Ramos (cell line): ENCODE measurements around the gene FASTKD2.

Source experiments
- in situ Hi-C: fragments of 300-500 bp; cut with MboI; formaldehyde crosslinking; loops from one replicate; pipeline ENCODE4 v1.14.3; 2022; ENCODE audit warnings: low sequenced_read_pairs; ENCODE audit not compliant: unreplicated experiment

The FASTKD2 gene

GRCh38 chr2:206765242-206766056 lies at the start of gene FASTKD2, which contains the start of gene MDH1B:
Gene FASTKD2 (plus strand): TSS chr2:206765606. CDS start chr2:206766694, 1,088 bp downstream.
Gene MDH1B (minus strand): TSS chr2:206765328. CDS start chr2:206765271, 57 bp downstream.
- in situ Hi-C loops, result no loop called here

GRCh38 chr2:206716623-206717022 lies 48.8 kb upstream of the FASTKD2 start:
- in situ Hi-C loops, result no loop called here

- in situ Hi-C loops, result no loop called here
Observed at GRCh38 chr2:206718296-206718695, 47.1 kb upstream of the FASTKD2 start, which contains the start of gene DYTN. Gene DYTN (minus strand): TSS chr2:206718396. CDS start chr2:206718279, 117 bp downstream.

GRCh38 chr2:206721256-206721920 lies 44.0 kb upstream of the FASTKD2 start:
- in situ Hi-C loops, result no loop called here

- in situ Hi-C loops, result no loop called here
Observed at GRCh38 chr2:206723288-206723687, 42.1 kb upstream of the FASTKD2 start.

DNA sequence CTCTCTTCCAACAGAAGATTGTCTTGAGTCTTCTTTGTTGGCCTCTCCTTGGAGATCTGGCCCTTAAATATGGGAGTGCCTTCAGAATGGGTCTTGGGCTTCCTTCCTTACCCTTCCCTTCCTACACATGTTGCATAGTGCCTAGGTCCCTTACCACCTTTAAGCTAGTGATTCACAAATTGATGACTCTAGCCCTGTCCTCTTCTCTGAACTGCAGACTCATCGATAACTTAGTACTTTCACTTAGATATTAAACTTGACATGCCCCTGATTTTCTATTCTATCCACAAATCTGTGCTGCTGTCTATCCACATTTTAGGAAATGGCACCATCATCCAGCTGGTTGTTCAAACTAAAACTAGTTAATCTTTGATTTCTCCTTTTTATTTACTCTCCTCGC lies 38.1 kb upstream of the FASTKD2 start:
- in situ Hi-C loops, result no loop called here

GRCh38 chr2:206728277-206729199 lies 36.9 kb upstream of the FASTKD2 start:
- in situ Hi-C loops, result no loop called here

- in situ Hi-C loops, result no loop called here
Observed at GRCh38 chr2:206733341-206733740, 32.1 kb upstream of the FASTKD2 start.

- in situ Hi-C loops, result no loop called here
Observed at GRCh38 chr2:206736935-206737334, 28.5 kb upstream of the FASTKD2 start.

- in situ Hi-C loops, result no loop called here
Observed at GRCh38 chr2:206739271-206739670, 26.1 kb upstream of the FASTKD2 start.

GRCh38 chr2:206740800-206741199 lies 24.6 kb upstream of the FASTKD2 start:
- in situ Hi-C loops, result no loop called here

DNA sequence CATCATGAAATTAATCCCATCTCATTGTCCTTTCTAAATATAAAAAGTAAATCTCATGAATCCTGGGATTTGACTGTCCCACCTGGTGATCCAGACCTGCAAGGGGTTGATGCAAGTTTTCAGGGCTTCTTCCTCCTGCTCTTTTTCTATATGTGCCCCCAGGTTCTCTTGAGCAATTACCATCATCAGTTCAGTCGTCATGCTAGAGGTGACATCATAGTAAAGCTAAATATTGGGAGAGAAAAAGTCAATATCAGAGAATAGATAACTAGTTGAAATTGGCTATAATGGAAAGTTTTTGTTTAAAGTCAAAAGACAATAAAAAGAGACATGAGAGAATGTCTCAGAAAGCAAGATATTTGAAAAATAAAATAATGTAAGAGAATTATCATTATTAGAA lies 8.6 kb upstream of the FASTKD2 start:
- in situ Hi-C loops, result no loop called here

DNA sequence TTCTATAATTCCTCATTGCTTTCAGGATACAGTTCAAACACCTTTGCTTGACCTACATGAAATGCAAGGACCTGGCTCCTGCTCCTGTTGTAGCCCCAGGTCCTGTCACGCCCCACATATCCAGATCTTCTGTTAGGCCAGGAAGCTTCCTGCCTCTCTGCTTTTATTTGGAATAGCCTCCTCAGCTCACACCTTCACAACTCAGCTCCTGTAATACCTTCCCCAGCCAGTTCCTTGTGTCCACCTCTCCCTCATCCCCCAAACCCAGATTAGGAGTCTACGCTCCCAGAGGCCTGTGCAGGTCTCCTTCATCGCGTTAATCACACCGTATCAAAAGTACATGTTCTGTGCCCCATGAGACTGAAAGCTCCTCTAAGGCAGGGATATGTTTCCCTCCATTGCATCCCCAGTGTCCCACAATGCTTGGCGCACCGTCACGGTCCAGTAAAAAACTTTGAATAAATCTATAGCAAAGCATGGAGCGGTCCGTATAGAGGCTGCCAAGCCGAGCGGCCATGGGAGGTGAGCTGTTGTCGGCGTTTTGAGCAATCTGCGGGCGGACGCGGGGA lies 649 bp upstream of the FASTKD2 start:
- in situ Hi-C loops, result no loop called here

GRCh38 chr2:206766057-206766930 lies 888 bp downstream of the FASTKD2 start:
- in situ Hi-C loops, result no loop called here

DNA sequence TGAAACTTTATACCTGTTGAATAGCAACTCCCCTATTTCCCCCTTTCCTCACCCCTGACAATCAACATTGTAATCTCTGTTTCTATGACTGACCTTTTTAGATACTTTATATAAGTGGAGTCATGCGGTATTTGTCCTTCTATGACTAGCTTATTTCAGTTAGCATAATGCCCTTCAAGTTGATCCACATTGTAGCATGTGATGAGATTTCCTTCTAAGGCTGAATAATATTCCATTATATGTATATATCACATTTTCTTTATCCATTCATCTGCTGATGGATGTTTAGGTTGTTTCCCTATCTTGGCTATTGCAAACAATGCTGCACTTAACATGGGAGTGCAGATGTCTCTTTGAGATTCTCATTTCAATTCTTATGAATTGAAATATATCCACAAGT lies 9.5 kb downstream of the FASTKD2 start:
- in situ Hi-C loops, result no loop called here

GRCh38 chr2:206776432-206776831 lies 11.0 kb downstream of the FASTKD2 start:
- in situ Hi-C loops, result no loop called here

GRCh38 chr2:206780671-206781070 lies 15.3 kb downstream of the FASTKD2 start:
- in situ Hi-C loops, result no loop called here

GRCh38 chr2:206783718-206784117 lies 18.3 kb downstream of the FASTKD2 start:
- in situ Hi-C loops, result no loop called here
